Right lobe of liver (tissue), 6 donors: ENCODE measurements around the gene KRT16. TPM values are rescaled to one million over a fixed set of nuclear protein-coding genes. Genes with fewer than 3 reads are reported as not detected.
A peak's percentile ranks its signal among the peaks of the same experiment; 100 is the strongest.
"Not testable (repeated sequence)": the region's sequence is repeated elsewhere in the genome, so short reads cannot be mapped to it uniquely, and the experiment has no call there.

Experiments used
- ATAC-seq, 4 donors: fragments of 200-7000 bp; cut with Tn5 transposase; one replicate each; pipeline ENCODE4 v1.9.1; 2020; ENCODE audit warnings: mild to moderate bottlenecking in 4 of 4, moderate library complexity in 4 of 4
- DNase-seq, 3 donors: peaks; one replicate each; pipeline ENCODE4 v3.0.0-alpha.2; 2020
- H3K27ac ChIP-seq, 3 donors: fragments of 200-600 bp; one replicate each; pipeline ENCODE4 v1.8.0; 2022
- H3K27me3 ChIP-seq, 2 donors: fragments of 200-600 bp; one replicate each; pipeline ENCODE4 v1.8.0; 2022
- H3K36me3 ChIP-seq, 4 donors: fragments of 200-600 bp; sonication (generic) in 1 of 4; one replicate each; pipeline versions ENCODE4 v1.5.1 to v1.8.0; 2017 to 2022; ENCODE audit warnings: control low read depth in 1 of 4
- H3K4me1 ChIP-seq, 4 donors: fragments of 200-600 bp; sonication (generic) in 1 of 4; one replicate each; pipeline versions ENCODE4 v1.5.1 to v1.8.0; 2017 to 2022; ENCODE audit warnings: control low read depth in 1 of 4
- H3K4me3 ChIP-seq, 3 donors: fragments of 200-600 bp; one replicate each; pipeline ENCODE4 v1.8.0; 2022
- H3K9me3 ChIP-seq, 4 donors: fragments of 200-600 bp; sonication (generic) in 1 of 4; one replicate each; pipeline versions ENCODE4 v1.5.1 to v1.8.0; 2017 to 2022; ENCODE audit warnings: control low read depth in 1 of 4
- CTCF ChIP-seq, 4 donors: fragments of 200-600 bp in 3 of 4; fragments of 450-650 bp in 1 of 4; IDR thresholded peaks; one replicate each; pipeline versions ENCODE4 v1.5.1 to v1.8.0; 2016 to 2022; ENCODE audit warnings: antibody characterized with exemption in 4 of 4, mild to moderate bottlenecking in 2 of 4
- POLR2A ChIP-seq: fragments of 450-650 bp; IDR thresholded peaks from one replicate; pipeline ENCODE4 v1.6.1; 2017; ENCODE audit warnings: antibody characterized with exemption, mild to moderate bottlenecking
- WGBS: methylation state at CpG from one replicate; pipeline ENCODE4 v1.1.6; 2018; ENCODE audit warnings: low coverage, low lambda C conversion rate; ENCODE audit not compliant: insufficient coverage; ENCODE audit errors: missing lambda C conversion rate; 5-methylcytosine and 5-hydroxymethylcytosine counted together
- intact Hi-C, 2 donors: fragments of 100-400 bp; cut with DNase I; formaldehyde crosslinking; loops; one replicate each; pipeline versions ENCODE4 v1.11.2 to v1.14.1; 2022
- long read RNA-seq: library from polyadenylated mRNA; unstranded; transcript quantifications from one replicate; pipeline ENCODE4 v2.0.0, GENCODE V29; 2019
- total RNA-seq, 6 experiments: library from RNA; depleted of rRNA in 2 of 6; stranded (reverse); fragments of >200 nt in 2 of 6; fragmentation: NEBNext Ultra II Directional in 3 of 6; extraction: Animal tissue kit (Norgen Biotek cat#: 25700) in 3 of 6; gene quantifications; one replicate each; pipeline versions ENCODE4 v1.1.0 to v1.2.4, GENCODE V29; 2016 to 2023
- donor health status: DM: no; HTN: yes; CAD: no.
- donor health status: DM: no; HTN: no; CAD: no.
- donor health status: DM: no; HTN: no; CAD: no.
- donor health status: DM: no; HTN: yes; CAD: no.
- donor health status: DM: no; HTN: yes; CAD: no.

KRT16 gene
- not detected for total RNA-seq
- long read RNA-seq, result 0 reads

GRCh38 chr17:41612376-41613160 is at the start of gene KRT16:
Gene KRT16 (minus strand): TSS chr17:41612767. CDS start chr17:41612688, 79 bp downstream.
- H3K4me3 ChIP-seq, H3K27me3 ChIP-seq, ATAC-seq, H3K4me1 ChIP-seq, H3K9me3 ChIP-seq, intact Hi-C loops, H3K36me3 ChIP-seq, H3K27ac ChIP-seq: not testable (repeated sequence)
- DNase-seq, result peak in 1 of 3 donors; percentile 31
- 48% methylated on average over 10 of the region's 31 CpGs for WGBS

DNA sequence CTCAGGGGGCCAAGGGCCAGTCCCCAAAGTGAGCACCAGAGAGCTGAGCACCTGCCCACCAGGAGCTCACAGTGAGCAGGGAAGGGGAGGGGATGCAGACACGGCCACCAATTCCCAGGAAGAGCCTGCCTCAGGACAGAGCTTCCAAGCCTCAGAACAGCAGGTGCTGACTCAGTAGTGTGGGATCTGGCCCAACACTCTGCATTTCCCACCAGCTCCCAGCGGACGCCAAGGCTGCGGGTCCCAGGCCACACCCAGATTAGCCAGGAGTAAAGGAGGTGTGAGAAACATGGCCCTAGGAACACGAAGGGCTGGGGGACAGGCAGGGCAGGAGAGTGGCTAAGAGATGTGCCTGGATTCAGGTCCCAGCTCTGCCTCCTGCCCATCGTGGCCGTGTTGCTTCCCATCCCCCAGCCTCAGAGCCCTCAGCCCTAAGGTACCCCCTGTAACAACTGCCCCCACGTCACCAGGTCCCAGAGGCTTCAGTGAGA is 47.7 kb upstream of the KRT16 start:
- no peaks in the 10 kb centered on the region for H3K27me3 ChIP-seq
- no peaks in the 10 kb centered on the region for H3K36me3 ChIP-seq
- H3K4me3 ChIP-seq, result no peak overlapping the region
- TF ChIP-seq POLR2A (no peak), CTCF (IDR thresholded peaks at IDR 0.05) (no peak)
- 60% methylated on average over 5 of the region's 8 CpGs for WGBS
- H3K27ac ChIP-seq, result no peak overlapping the region
- DNase-seq (no peak), ATAC-seq (no peak)
- intact Hi-C loops, result no loop called here
- H3K4me1 ChIP-seq, result no peaks in the 10 kb centered on the region
- no peaks in the 10 kb centered on the region for H3K9me3 ChIP-seq

DNA sequence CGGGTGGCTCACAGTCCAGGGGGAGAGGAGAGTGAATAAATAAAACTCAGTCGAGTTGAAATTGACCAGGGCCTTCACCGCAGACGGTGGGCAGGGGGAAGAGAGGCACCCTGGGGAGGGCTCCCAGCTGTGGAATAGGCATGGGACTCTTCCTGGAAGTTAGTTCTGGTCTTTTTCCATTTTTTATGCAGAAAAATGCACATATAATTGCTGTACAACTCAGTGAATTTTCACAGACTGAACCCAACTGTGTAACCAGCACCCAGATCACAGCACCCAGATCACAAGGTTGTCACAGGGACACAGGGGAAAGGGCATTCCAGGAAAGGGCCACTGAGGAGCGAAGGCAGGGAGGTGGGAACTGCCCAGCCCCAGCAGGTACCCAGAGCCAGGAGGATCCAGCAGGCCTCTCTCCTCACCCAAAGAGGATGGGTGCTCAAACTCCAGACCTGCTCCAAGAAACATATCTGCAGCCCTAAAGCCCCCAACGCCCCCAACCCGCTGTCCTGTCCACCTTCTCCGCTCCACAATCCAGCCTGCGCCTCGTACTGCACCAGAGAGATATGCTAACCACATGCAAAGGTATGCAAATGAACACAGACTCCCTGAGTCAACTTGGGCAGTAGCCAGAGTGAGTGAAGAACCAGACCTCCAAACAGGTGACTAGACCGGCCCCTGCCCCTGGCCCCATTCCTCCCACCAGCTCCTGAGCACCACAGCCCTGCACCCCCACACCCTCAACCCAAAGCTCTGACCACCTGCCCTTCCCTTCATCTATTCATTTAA is 47.1 kb upstream of the KRT16 start:
- DNase-seq (no peak), ATAC-seq (no peak)
- WGBS, result 82% methylated on average over 1 of the region's 11 CpGs
- no peak overlapping the region for H3K4me3 ChIP-seq
- H3K27ac ChIP-seq, result no peak overlapping the region
- H3K4me1 ChIP-seq, result no peaks in the 10 kb centered on the region
- intact Hi-C loops, result loop anchor here (10.0 kb wide), 3 partner anchors 105 to 855 kb away; no protein-coding TSS in a partner anchor
- TF ChIP-seq CTCF (IDR thresholded peaks at IDR 0.05), result no peak
- TF ChIP-seq POLR2A, result no peak
- no peaks in the 10 kb centered on the region for H3K27me3 ChIP-seq
- H3K36me3 ChIP-seq, result no peaks in the 10 kb centered on the region
- H3K9me3 ChIP-seq, result no peaks in the 10 kb centered on the region

GRCh38 chr17:41658846-41659245 is 46.3 kb upstream of the KRT16 start:
- Histone ChIP-seq H3K4me1 (no peaks in the 10 kb centered on the region), H3K27ac (no peak overlapping the region)
- intact Hi-C loops, result loop anchor here (10.0 kb wide), 3 partner anchors 104 to 854 kb away; no protein-coding TSS in a partner anchor

More at GRCh38 chr17:41658846-41659245, 46.3 kb upstream of the KRT16 start:
- H3K36me3 ChIP-seq, result no peaks in the 10 kb centered on the region
- H3K9me3 ChIP-seq, result no peaks in the 10 kb centered on the region
- H3K4me3 ChIP-seq, result no peak overlapping the region
- H3K27me3 ChIP-seq, result no peaks in the 10 kb centered on the region
- TF ChIP-seq POLR2A (no peak), CTCF (IDR thresholded peaks at IDR 0.05) (no peak)
- no peak for DNase-seq
- ATAC-seq, result no peak
- WGBS, result no CpG with 5 or more reads among the region's 5 CpGs
